ENCODE measurements around the gene PAPOLB.

Gene PAPOLB

DNA sequence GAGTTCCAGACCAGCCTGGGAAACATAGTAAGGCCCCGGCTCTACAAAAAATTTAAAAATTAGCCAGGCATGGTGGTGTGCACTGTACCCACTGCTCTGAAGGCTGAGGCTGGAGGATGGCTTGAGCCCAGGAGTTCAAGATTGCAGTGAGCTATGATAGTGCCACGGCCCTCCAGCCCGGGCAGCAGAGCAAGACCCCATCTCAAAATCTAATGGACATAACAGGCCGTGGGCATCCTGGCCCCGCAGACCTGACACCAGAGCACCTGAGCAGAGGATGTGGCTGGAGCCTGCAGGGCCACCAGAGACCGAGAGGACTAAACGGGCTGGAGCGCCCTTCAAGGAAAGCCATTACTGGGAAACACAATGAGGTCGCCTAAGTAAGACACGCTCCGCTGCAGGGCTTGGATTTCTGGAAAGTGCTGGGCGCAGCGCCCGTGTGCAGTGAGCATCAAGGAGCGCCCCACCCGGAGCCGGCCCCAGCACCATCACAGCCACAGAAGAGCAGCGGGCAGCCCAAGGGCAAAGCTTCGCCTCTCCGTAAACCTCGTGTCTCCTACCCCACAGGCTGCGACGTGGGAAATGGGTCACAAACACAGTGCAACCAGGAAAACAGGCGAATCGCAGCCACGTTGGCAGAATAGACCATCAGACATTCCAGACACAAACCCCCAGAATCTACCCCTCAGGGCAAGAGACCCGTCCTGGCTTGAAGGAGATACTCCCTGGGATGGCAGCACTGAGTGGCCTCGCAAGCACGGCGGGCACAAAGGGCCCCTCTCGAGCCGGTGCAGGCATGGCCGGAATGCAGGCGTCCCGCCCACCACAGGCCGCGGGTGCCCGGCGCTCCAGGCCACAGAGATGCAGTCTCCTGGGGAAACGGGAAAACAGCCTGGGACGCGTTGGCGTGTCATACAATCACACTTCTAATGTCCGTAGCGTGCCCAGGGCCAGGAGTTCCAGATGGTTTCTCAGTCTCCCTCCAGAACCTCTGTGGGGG is 16.8 kb upstream of the PAPOLB start:
- DNase-seq (ENCODE audit: low read depth in 1 of 2, low spot score in 1 of 2), result no peak

GRCh38 chr7:4876586-4876985 is 14.8 kb upstream of the PAPOLB start:
- no peak for DNase-seq (ENCODE audit: low read depth in 1 of 2, low spot score in 1 of 2)

DNA sequence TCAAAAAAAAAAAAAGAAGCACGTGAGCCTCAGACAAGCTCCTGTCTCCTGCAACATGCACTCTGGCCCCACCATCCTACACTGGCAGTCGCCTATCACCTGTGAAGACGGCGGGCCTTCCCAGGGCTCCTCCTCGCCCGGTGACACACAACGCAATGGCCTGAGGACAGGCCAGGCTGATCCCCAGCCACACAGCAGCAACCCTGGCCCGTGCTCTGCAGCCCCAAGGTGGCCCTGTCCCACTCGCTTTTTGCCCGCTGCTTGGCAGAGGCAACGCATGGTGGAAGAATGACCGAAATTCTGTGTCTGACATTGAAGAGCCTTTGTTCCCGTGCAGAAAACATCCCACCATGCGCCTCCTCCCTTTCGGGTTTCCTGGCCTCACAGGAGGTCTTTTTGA is 13.6 kb upstream of the PAPOLB start:
- no peak for DNase-seq (ENCODE audit: low read depth in 1 of 2, low spot score in 1 of 2)

- no peak for DNase-seq (ENCODE audit: low read depth in 1 of 2, low spot score in 1 of 2)
These were observed 11.5 kb upstream of the PAPOLB start for GRCh38 chr7:4873071-4873944.

GRCh38 chr7:4871930-4872675 is 10.3 kb upstream of the PAPOLB start:
- DNase-seq (ENCODE audit: low read depth in 1 of 2, low spot score in 1 of 2), result no peak

DNA sequence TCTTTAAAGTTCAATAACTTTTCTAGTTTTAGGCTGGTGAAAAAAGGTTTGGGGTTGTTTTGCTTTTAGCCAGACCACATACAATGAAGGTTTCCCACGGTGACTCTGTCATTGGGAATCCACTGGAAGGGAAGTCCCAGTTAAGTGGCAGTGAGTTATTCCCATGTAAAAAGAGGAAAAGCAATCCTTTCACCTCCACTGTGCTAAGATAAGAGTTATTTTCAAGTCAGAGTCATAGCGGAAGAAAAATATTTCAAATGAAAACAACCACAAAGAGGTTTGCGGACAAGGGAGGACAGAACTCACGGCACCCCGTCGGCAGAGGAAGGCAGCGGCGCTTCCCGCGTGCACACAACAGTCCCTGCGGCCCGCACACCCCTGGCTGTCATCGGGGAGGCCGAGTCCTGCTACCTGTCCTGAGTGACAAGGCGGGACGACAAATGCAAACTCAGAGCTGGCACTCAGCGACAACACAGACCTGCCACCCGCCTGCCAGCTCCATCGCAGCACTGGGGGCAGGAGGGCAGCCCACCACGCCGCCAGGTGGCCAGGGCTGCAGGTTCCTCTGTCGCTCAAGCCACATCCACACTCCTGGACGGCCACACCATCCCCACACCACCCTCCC is 9.3 kb upstream of the PAPOLB start:
- DNase-seq (ENCODE audit: low read depth in 1 of 2, low spot score in 1 of 2), result no peak

GRCh38 chr7:4868493-4868892 is 6.7 kb upstream of the PAPOLB start:
- DNase-seq (ENCODE audit: low read depth in 1 of 2, low spot score in 1 of 2), result no peak

- DNase-seq (ENCODE audit: low read depth in 1 of 2, low spot score in 1 of 2), result no peak
These were observed 5.0 kb upstream of the PAPOLB start for GRCh38 chr7:4866528-4867496.

DNA sequence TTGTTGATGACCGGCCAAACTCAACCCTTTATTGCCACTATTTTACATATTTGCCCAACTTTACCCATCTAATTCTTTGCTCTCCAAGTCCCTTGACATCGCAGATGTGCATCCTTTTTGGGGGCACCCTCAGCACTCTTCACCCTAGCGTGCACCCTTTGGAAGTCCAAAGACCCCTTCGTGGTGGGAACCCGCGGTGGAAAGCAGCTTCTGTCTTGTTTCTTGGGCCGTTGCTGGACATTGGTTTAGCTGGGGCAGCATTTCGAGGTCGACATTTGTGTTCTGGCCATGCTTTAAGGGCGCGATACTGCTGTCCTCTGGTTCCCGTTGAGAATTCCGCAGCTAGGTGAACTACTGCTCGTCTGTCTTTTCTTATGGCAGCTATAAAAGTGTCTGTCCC is 326 bp upstream of the PAPOLB start:
- no peak for DNase-seq (ENCODE audit: low read depth in 1 of 2, low spot score in 1 of 2)

- DNase-seq (ENCODE audit: low read depth in 1 of 2, low spot score in 1 of 2), result no peak
These were observed 603 bp downstream of the PAPOLB start for GRCh38 chr7:4861227-4861626.

DNA sequence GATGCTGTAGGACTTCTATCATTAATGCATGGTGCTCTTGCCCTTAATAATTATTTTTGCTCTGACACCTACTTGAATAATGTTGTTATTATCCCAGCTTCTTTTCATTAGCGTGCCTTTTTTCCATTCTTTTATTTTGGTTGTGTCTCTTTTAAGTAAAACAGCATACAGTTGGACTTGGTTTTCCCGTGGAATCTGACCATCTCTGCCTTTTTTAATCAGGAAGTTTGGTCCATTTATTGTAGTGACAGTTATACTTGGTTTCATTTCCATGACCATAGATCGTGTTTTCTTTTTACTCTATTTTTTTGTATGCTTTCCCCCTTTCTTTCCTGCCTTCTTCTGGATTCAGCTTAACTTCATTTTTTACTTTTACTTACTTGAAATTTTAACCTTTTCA is 4.6 kb downstream of the PAPOLB start:
- no peak for DNase-seq (ENCODE audit: low read depth in 1 of 2, low spot score in 1 of 2)

DNA sequence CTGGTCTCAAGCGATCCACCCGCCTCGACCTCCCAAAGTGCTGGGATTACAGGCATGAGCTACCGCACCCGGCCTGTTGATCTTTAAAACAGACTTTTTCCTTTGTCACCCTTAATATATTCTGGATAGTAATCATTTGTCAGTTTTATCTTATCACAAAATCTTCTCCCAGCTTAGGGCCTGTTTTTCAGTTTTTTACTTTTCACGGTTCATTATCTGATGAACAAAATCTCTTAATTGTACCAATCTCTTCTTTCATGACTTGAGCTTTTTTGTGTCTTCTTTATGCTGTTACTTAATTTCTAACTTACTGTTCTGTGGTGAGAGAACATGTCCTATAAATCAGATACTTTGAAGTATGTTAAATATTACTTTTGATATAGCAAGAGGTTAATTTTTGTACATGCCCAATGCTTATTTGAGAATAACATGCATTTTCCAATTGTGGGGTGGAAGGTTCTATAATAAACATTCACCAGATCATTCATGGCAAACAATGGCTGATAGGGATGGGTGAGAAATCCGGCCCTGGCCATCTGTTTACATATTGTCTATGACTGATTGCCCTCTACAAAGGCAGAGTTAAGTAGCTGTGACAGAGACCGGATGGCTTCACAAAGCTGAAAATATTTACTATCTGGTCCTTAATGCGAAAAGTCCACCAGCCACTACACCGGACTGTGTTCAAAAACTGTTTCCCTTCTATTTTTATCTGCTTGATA is 5.3 kb downstream of the PAPOLB start:
- DNase-seq (ENCODE audit: low read depth in 1 of 2, low spot score in 1 of 2), result no peak

GRCh38 chr7:4854916-4855315 is 6.9 kb downstream of the PAPOLB start:
- no peak for DNase-seq (ENCODE audit: low read depth in 1 of 2, low spot score in 1 of 2)

GRCh38 chr7:4851459-4852422 is 10.1 kb downstream of the PAPOLB start:
- DNase-seq (ENCODE audit: low read depth in 1 of 2, low spot score in 1 of 2), result no peak

DNA sequence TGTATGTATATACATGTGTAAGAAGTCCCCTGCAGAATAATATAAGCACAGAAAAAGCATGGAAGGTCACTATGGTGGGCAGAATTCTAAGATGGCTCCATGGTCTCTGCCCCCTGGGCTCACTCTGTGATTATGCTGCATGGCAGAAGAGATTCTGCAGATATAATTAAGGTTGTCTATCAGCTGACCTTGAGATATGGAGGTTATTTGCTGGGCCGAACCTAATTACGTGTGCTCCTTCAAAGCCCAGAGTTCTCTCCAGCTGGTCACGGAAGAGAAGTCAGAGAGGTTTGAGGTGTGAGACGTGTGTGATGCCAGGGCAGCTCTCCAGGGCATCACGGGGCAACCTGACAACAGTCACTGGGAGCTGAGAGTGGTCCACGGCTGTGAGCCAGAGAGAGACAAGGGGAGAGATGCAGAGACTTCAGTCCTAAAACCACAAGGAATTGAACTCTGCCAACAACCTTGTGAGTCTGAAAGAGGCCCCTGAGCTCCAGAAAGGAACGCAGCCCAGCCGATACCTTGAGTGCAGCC is 11.5 kb downstream of the PAPOLB start:
- DNase-seq (ENCODE audit: low read depth in 1 of 2, low spot score in 1 of 2), result no peak

GRCh38 chr7:4849390-4849789 is 12.4 kb downstream of the PAPOLB start:
- DNase-seq (ENCODE audit: low read depth in 1 of 2, low spot score in 1 of 2), result no peak

- no peak for DNase-seq (ENCODE audit: low read depth in 1 of 2, low spot score in 1 of 2)
These were observed 16.1 kb downstream of the PAPOLB start for GRCh38 chr7:4845740-4846142.
